ENCODE data around the gene DPM2. TPM values are rescaled to one million over a fixed set of nuclear protein-coding genes. Genes with fewer than 3 reads are reported as not detected.
A peak's percentile ranks its signal among the peaks of the same experiment; 100 is the strongest.

DPM2 gene
- 29.2 and 31.6 TPM in 2 replicates for total RNA-seq
- long read RNA-seq, transcript DPM2-205 (3 exons, 1,662 nt), result major isoform, 14 of 22 reads
- long read RNA-seq, partial matches to known transcripts, result 5 of 22 reads
- long read RNA-seq, other reads (novel, unspliced or antisense), result 2 of 22 reads

- Mint-ChIP-seq H3K27ac (ENCODE audit: unreplicated experiment) (peak within 1 kb of the TSS; percentile 83), H3K27me3 (ENCODE audit: unreplicated experiment) (no peaks in the 10 kb centered on the region), H3K9me3 (ENCODE audit: unreplicated experiment) (no peaks in the 10 kb centered on the region), H3K4me1 (ENCODE audit: unreplicated experiment) (peaks cover 40% of the 10 kb centered on the region), H3K4me3 (ENCODE audit: unreplicated experiment) (peak within 1 kb of the TSS; percentile 97), H3K36me3 (ENCODE audit: unreplicated experiment) (peaks cover 12% of the 10 kb centered on the region)
- peak; percentile 90 for DNase-seq (ENCODE audit: extremely low spot score, unreplicated experiment)
- no peak for TF ChIP-seq CTCF (IDR thresholded peaks at IDR 0.05)
These were observed at the start of gene DPM2 for GRCh38 chr9:127937388-127938297. DPM2 (minus strand) TSS chr9:127937854; CDS start chr9:127937820, 34 bp downstream.

GRCh38 chr9:127987103-127987614, 49.5 kb upstream of the DPM2 start:
- DNase-seq (ENCODE audit: extremely low spot score, unreplicated experiment), result no peak
- H3K27me3 Mint-ChIP-seq (ENCODE audit: unreplicated experiment), result no peaks in the 10 kb centered on the region
- TF ChIP-seq CTCF (IDR thresholded peaks at IDR 0.05), result no peak

GRCh38 chr9:127985011-127985410, 47.4 kb upstream of the DPM2 start:
- Mint-ChIP-seq H3K4me3 (ENCODE audit: unreplicated experiment) (no peak overlapping the region), H3K36me3 (ENCODE audit: unreplicated experiment) (no peaks in the 10 kb centered on the region), H3K4me1 (ENCODE audit: unreplicated experiment) (peaks cover 10% of the 10 kb centered on the region), H3K9me3 (ENCODE audit: unreplicated experiment) (no peaks in the 10 kb centered on the region), H3K27me3 (ENCODE audit: unreplicated experiment) (no peaks in the 10 kb centered on the region), H3K27ac (ENCODE audit: unreplicated experiment) (no peak overlapping the region)
- TF ChIP-seq CTCF (IDR thresholded peaks at IDR 0.05), result no peak
- no peak for DNase-seq (ENCODE audit: extremely low spot score, unreplicated experiment)

More at GRCh38 chr9:127987103-127987614, 49.5 kb upstream of the DPM2 start:
- H3K4me1 Mint-ChIP-seq (ENCODE audit: unreplicated experiment), result no peaks in the 10 kb centered on the region
- no peaks in the 10 kb centered on the region for H3K36me3 Mint-ChIP-seq (ENCODE audit: unreplicated experiment)
- H3K4me3 Mint-ChIP-seq (ENCODE audit: unreplicated experiment), result no peak overlapping the region
- no peak overlapping the region for H3K27ac Mint-ChIP-seq (ENCODE audit: unreplicated experiment)
- H3K9me3 Mint-ChIP-seq (ENCODE audit: unreplicated experiment), result no peaks in the 10 kb centered on the region

GRCh38 chr9:127983847-127984289, 46.2 kb upstream of the DPM2 start:
- Mint-ChIP-seq H3K27ac (ENCODE audit: unreplicated experiment) (no peak overlapping the region), H3K9me3 (ENCODE audit: unreplicated experiment) (no peaks in the 10 kb centered on the region), H3K36me3 (ENCODE audit: unreplicated experiment) (no peaks in the 10 kb centered on the region), H3K4me1 (ENCODE audit: unreplicated experiment) (peaks cover 19% of the 10 kb centered on the region), H3K27me3 (ENCODE audit: unreplicated experiment) (no peaks in the 10 kb centered on the region), H3K4me3 (ENCODE audit: unreplicated experiment) (no peak overlapping the region)
- TF ChIP-seq CTCF (IDR thresholded peaks at IDR 0.05), result no peak
- no peak for DNase-seq (ENCODE audit: extremely low spot score, unreplicated experiment)

- no peak overlapping the region for H3K4me3 Mint-ChIP-seq (ENCODE audit: unreplicated experiment)
- no peaks in the 10 kb centered on the region for H3K36me3 Mint-ChIP-seq (ENCODE audit: unreplicated experiment)
- TF ChIP-seq CTCF (IDR thresholded peaks at IDR 0.05), result no peak
- no peak for DNase-seq (ENCODE audit: extremely low spot score, unreplicated experiment)
- H3K27me3 Mint-ChIP-seq (ENCODE audit: unreplicated experiment), result no peaks in the 10 kb centered on the region
- no peak overlapping the region for H3K27ac Mint-ChIP-seq (ENCODE audit: unreplicated experiment)
- H3K9me3 Mint-ChIP-seq (ENCODE audit: unreplicated experiment), result no peaks in the 10 kb centered on the region
- H3K4me1 Mint-ChIP-seq (ENCODE audit: unreplicated experiment), result peaks cover 26% of the 10 kb centered on the region
These were observed 45.3 kb upstream of the DPM2 start for GRCh38 chr9:127982912-127983311.
